ENCODE results near the gene ARHGAP10. TPM values are rescaled to one million over a fixed set of nuclear protein-coding genes. Genes with fewer than 3 reads are reported as not detected.
A peak's percentile ranks its signal among the peaks of the same experiment; 100 is the strongest.

Gene ARHGAP10
- total RNA-seq, 1 experiment from 2014 or later, result 6.1 TPM

- CTCF ChIA-PET, result interaction anchor here (0.6 kb wide), 1 partner anchor 11 kb away, joined by 3 read pairs; no protein-coding TSS in a partner anchor
- Mint-ChIP-seq H3K36me3 (ENCODE audit: insufficient read depth, unreplicated experiment) (no peaks in the 10 kb centered on the region), H3K27ac (ENCODE audit: unreplicated experiment) (no peak overlapping the region), H3K4me3 (ENCODE audit: low read depth, unreplicated experiment) (no peak overlapping the region), H3K27me3 (ENCODE audit: unreplicated experiment) (no peaks in the 10 kb centered on the region), H3K9me3 (ENCODE audit: low read depth, unreplicated experiment) (no peaks in the 10 kb centered on the region), H3K4me1 (ENCODE audit: low read depth, unreplicated experiment) (peaks cover 22% of the 10 kb centered on the region)
- DNase-seq, result no peak
- no TSS peak for BruUV-seq (replicated peaks)
- no peak for TF ChIP-seq CTCF (IDR thresholded peaks at IDR 0.05; ENCODE audit: unreplicated experiment)
- intact Hi-C loops (cut with micrococcal nuclease; ENCODE audit: unreplicated experiment), result no loop called here
Measured at GRCh38 chr4:147761218-147761883, 29.5 kb downstream of the ARHGAP10 start.

GRCh38 chr4:147764337-147764736 is 32.4 kb downstream of the ARHGAP10 start:
- no TSS peak for BruUV-seq (replicated peaks)
- H3K4me1 Mint-ChIP-seq (ENCODE audit: low read depth, unreplicated experiment), result peaks cover 22% of the 10 kb centered on the region
- no peak overlapping the region for H3K27ac Mint-ChIP-seq (ENCODE audit: unreplicated experiment)
- no peak overlapping the region for H3K4me3 Mint-ChIP-seq (ENCODE audit: low read depth, unreplicated experiment)
- H3K36me3 Mint-ChIP-seq (ENCODE audit: insufficient read depth, unreplicated experiment), result no peaks in the 10 kb centered on the region
- no peaks in the 10 kb centered on the region for H3K9me3 Mint-ChIP-seq (ENCODE audit: low read depth, unreplicated experiment)
- CTCF ChIA-PET, result interaction anchor here (0.9 kb wide), 1 partner anchor 21 kb away, joined by 3 read pairs; no protein-coding TSS in a partner anchor
- intact Hi-C loops (cut with micrococcal nuclease; ENCODE audit: unreplicated experiment), result no loop called here
- no peak for TF ChIP-seq CTCF (IDR thresholded peaks at IDR 0.05; ENCODE audit: unreplicated experiment)
- no peak for DNase-seq
- H3K27me3 Mint-ChIP-seq (ENCODE audit: unreplicated experiment), result no peaks in the 10 kb centered on the region

GRCh38 chr4:147765121-147765529 is 33.2 kb downstream of the ARHGAP10 start:
- no peaks in the 10 kb centered on the region for H3K36me3 Mint-ChIP-seq (ENCODE audit: insufficient read depth, unreplicated experiment)
- H3K27me3 Mint-ChIP-seq (ENCODE audit: unreplicated experiment), result no peaks in the 10 kb centered on the region
- intact Hi-C loops (cut with micrococcal nuclease; ENCODE audit: unreplicated experiment), result no loop called here
- no peaks in the 10 kb centered on the region for H3K9me3 Mint-ChIP-seq (ENCODE audit: low read depth, unreplicated experiment)
- H3K4me1 Mint-ChIP-seq (ENCODE audit: low read depth, unreplicated experiment), result peaks cover 18% of the 10 kb centered on the region
- no TSS peak for BruUV-seq (replicated peaks)
- CTCF ChIA-PET, result interaction anchor here (0.6 kb wide), 1 partner anchor 59 kb away, joined by 4 read pairs; no protein-coding TSS in a partner anchor
- H3K27ac Mint-ChIP-seq (ENCODE audit: unreplicated experiment), result peak overlapping the region; percentile 44
- no peak for TF ChIP-seq CTCF (IDR thresholded peaks at IDR 0.05; ENCODE audit: unreplicated experiment)
- DNase-seq, result no peak
- no peak overlapping the region for H3K4me3 Mint-ChIP-seq (ENCODE audit: low read depth, unreplicated experiment)

- no peak overlapping the region for H3K27ac Mint-ChIP-seq (ENCODE audit: unreplicated experiment)
- TF ChIP-seq CTCF (IDR thresholded peaks at IDR 0.05; ENCODE audit: unreplicated experiment), result no peak
- H3K9me3 Mint-ChIP-seq (ENCODE audit: low read depth, unreplicated experiment), result no peaks in the 10 kb centered on the region
- intact Hi-C loops (cut with micrococcal nuclease; ENCODE audit: unreplicated experiment), result no loop called here
- no peak for DNase-seq
- BruUV-seq (replicated peaks), result no TSS peak
- H3K4me1 Mint-ChIP-seq (ENCODE audit: low read depth, unreplicated experiment), result peaks cover 10% of the 10 kb centered on the region
- H3K27me3 Mint-ChIP-seq (ENCODE audit: unreplicated experiment), result no peaks in the 10 kb centered on the region
- H3K4me3 Mint-ChIP-seq (ENCODE audit: low read depth, unreplicated experiment), result no peak overlapping the region
- no peaks in the 10 kb centered on the region for H3K36me3 Mint-ChIP-seq (ENCODE audit: insufficient read depth, unreplicated experiment)
- CTCF ChIA-PET, result no interaction called here
Measured at GRCh38 chr4:147768113-147768512, 36.2 kb downstream of the ARHGAP10 start.

Measured in Calu3 (cell line).